ENCODE data around the gene CEBPB. TPM values are rescaled to one million over a fixed set of nuclear protein-coding genes. Genes with fewer than 3 reads are reported as not detected.
A peak's percentile ranks its signal among the peaks of the same experiment; 100 is the strongest.

Gene CEBPB
- total RNA-seq = 71.3 and 118 TPM in 2 replicates

- peak within 1 kb of the TSS; percentile 90 for H3K4me3 ChIP-seq (ENCODE audit: low read depth, low read length)
- peak; percentile 52 for DNase-seq (ENCODE audit: low read depth)
- peaks cover 4% of the 10 kb centered on the region for H3K36me3 ChIP-seq (ENCODE audit: control insufficient read depth, insufficient read depth, low read length)
- no peaks in the 10 kb centered on the region for H3K27me3 ChIP-seq (ENCODE audit: control insufficient read depth, insufficient read depth, low read length)
- TF ChIP-seq, protein P1, sequence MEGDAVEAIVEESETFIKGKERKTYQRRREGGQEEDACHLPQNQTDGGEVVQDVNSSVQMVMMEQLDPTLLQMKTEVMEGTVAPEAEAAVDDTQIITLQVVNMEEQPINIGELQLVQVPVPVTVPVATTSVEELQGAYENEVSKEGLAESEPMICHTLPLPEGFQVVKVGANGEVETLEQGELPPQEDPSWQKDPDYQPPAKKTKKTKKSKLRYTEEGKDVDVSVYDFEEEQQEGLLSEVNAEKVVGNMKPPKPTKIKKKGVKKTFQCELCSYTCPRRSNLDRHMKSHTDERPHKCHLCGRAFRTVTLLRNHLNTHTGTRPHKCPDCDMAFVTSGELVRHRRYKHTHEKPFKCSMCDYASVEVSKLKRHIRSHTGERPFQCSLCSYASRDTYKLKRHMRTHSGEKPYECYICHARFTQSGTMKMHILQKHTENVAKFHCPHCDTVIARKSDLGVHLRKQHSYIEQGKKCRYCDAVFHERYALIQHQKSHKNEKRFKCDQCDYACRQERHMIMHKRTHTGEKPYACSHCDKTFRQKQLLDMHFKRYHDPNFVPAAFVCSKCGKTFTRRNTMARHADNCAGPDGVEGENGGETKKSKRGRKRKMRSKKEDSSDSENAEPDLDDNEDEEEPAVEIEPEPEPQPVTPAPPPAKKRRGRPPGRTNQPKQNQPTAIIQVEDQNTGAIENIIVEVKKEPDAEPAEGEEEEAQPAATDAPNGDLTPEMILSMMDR (IDR thresholded peaks at IDR 0.05; ENCODE audit: insufficient read depth, low read length, severe bottlenecking) = peak; percentile 71
- no peak for FAIRE-seq
Measured at GRCh38 chr20:50190251-50191064, at the start of gene CEBPB. CEBPB (plus strand) TSS chr20:50190830; CDS start chr20:50191034, 204 bp downstream.

DNA sequence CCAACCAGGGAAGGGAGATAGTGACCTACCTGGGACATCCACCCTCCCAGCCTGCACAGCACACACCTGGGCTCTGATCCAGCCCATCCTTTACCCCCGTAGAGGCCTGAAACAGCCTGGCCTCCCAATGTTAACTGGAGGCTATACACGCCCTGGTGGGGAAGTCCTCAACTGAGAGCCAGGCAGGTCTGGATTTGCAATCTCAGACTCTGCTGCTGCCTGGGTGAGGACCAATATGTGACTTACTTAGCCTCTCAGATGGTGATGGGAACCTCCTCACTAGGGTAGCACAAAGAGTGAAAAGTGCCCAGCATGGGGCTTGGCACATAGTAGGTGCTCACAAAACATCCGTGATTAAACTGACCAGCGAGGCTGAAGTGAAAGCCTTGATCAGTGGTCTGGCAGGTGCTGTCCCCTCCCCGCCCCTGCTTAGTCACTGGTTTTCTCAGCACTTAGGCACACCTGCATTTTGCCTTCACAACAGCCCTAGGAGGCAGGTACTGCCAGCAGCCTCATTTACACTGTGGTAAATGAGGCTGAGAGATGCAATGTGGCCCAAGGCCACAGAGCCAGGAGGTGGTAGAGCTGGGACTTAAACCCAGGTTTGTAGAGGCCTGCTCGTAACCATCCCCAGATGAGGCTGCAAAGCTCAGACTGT, 49.5 kb upstream of the CEBPB start:
- FAIRE-seq (no peak), DNase-seq (ENCODE audit: low read depth) (peak; percentile 76)
- no peaks in the 10 kb centered on the region for H3K27me3 ChIP-seq (ENCODE audit: control insufficient read depth, insufficient read depth, low read length)
- peaks cover 29% of the 10 kb centered on the region for H3K36me3 ChIP-seq (ENCODE audit: control insufficient read depth, insufficient read depth, low read length)
- H3K4me3 ChIP-seq (ENCODE audit: low read depth, low read length) = no peak overlapping the region
- TF ChIP-seq, protein P1 (IDR thresholded peaks at IDR 0.05; ENCODE audit: insufficient read depth, low read length, severe bottlenecking) = no peak

GRCh38 chr20:50141811-50142561, 48.6 kb upstream of the CEBPB start:
- DNase-seq (ENCODE audit: low read depth) (peak; percentile 48), FAIRE-seq (no peak)
- Histone ChIP-seq H3K36me3 (ENCODE audit: control insufficient read depth, insufficient read depth, low read length) (peaks cover 31% of the 10 kb centered on the region), H3K4me3 (ENCODE audit: low read depth, low read length) (no peak overlapping the region), H3K27me3 (ENCODE audit: control insufficient read depth, insufficient read depth, low read length) (no peaks in the 10 kb centered on the region)
- TF ChIP-seq, protein P1 (IDR thresholded peaks at IDR 0.05; ENCODE audit: insufficient read depth, low read length, severe bottlenecking) = no peak

- TF ChIP-seq, protein P1 (IDR thresholded peaks at IDR 0.05; ENCODE audit: insufficient read depth, low read length, severe bottlenecking) = no peak
- no peaks in the 10 kb centered on the region for H3K27me3 ChIP-seq (ENCODE audit: control insufficient read depth, insufficient read depth, low read length)
- no peak for FAIRE-seq
- peaks cover 30% of the 10 kb centered on the region for H3K36me3 ChIP-seq (ENCODE audit: control insufficient read depth, insufficient read depth, low read length)
- no peak for DNase-seq (ENCODE audit: low read depth)
- H3K4me3 ChIP-seq (ENCODE audit: low read depth, low read length) = no peak overlapping the region
Measured at GRCh38 chr20:50142812-50143211, 47.8 kb upstream of the CEBPB start.

DNA sequence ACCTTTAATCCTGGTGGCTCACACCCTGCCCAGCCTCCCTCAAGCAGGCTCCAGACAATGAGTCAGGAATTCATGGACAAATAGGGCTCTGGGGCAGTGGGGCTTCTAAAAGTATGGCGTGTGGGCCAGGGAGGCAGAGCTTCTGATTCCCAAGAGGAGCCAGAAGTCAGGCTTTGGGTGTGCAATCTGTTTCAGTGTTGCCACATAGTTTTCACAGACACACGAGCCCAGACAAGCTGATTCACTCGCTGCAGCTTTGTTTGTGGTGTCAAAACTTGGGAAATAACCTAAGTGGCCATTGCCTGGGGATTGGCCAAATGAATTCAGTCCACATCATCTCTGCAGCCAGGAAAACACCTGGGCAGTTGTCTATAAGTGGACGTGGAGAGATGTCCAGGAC, 46.3 kb upstream of the CEBPB start:
- FAIRE-seq (no peak), DNase-seq (ENCODE audit: low read depth) (peak; percentile 100)
- TF ChIP-seq, protein P1 (IDR thresholded peaks at IDR 0.05; ENCODE audit: insufficient read depth, low read length, severe bottlenecking) = no peak
- H3K27me3 ChIP-seq (ENCODE audit: control insufficient read depth, insufficient read depth, low read length) = no peaks in the 10 kb centered on the region
- peaks cover 33% of the 10 kb centered on the region for H3K36me3 ChIP-seq (ENCODE audit: control insufficient read depth, insufficient read depth, low read length)
- H3K4me3 ChIP-seq (ENCODE audit: low read depth, low read length) = no peak overlapping the region
